GM23338 (cell line): ENCODE data around the gene PTPRN2. TPM values are rescaled to one million over a fixed set of nuclear protein-coding genes. Genes with fewer than 3 reads are reported as not detected.

Experiments used
- ATAC-seq: fragments of 200-7000 bp; cut with Tn5 transposase; 3 replicates; pipeline ENCODE4 v1.9.1; 2020
- DNase-seq: peaks from one replicate; pipeline ENCODE4 v3.0.0-alpha.2; 2015; ENCODE audit warnings: low spot score
- H2AFZ ChIP-seq: fragments of 200-600 bp; sonication (generic); 2 replicates; pipeline ENCODE4 v1.8.0; 2016; ENCODE audit warnings: antibody characterized with exemption, mild to moderate bottlenecking, moderate library complexity
- H3F3A ChIP-seq: fragments of 200-600 bp; sonication (generic); replicated peaks from 2 replicates; pipeline ENCODE4 v1.8.0; 2017; ENCODE audit warnings: antibody characterized with exemption, mixed run types, low read depth
- H3K27ac ChIP-seq: fragments of 200-600 bp; sonication (generic); 2 replicates; pipeline ENCODE4 v1.6.1; 2016; ENCODE audit warnings: low read depth
- H3K27me3 ChIP-seq: fragments of 200-600 bp; sonication (generic); 2 replicates; pipeline ENCODE4 v1.8.0; 2016; ENCODE audit warnings: mild to moderate bottlenecking, mixed run types, moderate library complexity; ENCODE audit not compliant: insufficient read depth
- H3K36me3 ChIP-seq: fragments of 200-600 bp; sonication (generic); 2 replicates; pipeline ENCODE4 v1.8.0; 2016; ENCODE audit warnings: mild to moderate bottlenecking; ENCODE audit not compliant: insufficient read depth
- H3K4me1 ChIP-seq: fragments of 200-600 bp; sonication (generic); 2 replicates; pipeline ENCODE4 v1.8.0; 2016; ENCODE audit warnings: mild to moderate bottlenecking, moderate library complexity; ENCODE audit not compliant: insufficient read depth
- H3K4me2 ChIP-seq: fragments of 200-600 bp; sonication (generic); 2 replicates; pipeline ENCODE4 v1.7.1; 2017; ENCODE audit warnings: mixed run types
- H3K4me3 ChIP-seq: fragments of 200-600 bp; sonication (generic); 2 replicates; pipeline ENCODE4 v1.6.1; 2016; ENCODE audit warnings: mixed run types
- H3K79me2 ChIP-seq: fragments of 200-600 bp; sonication (generic); replicated peaks from 2 replicates; pipeline ENCODE4 v1.8.0; 2017; ENCODE audit warnings: mild to moderate bottlenecking; ENCODE audit not compliant: insufficient read depth
- H3K9me2 ChIP-seq: fragments of 200-600 bp; sonication (generic); 2 replicates; pipeline ENCODE4 v1.8.0; 2017; ENCODE audit not compliant: insufficient read depth
- H4K20me1 ChIP-seq: fragments of 200-600 bp; sonication (generic); replicated peaks from 2 replicates; pipeline ENCODE4 v1.8.0; 2017; ENCODE audit warnings: mild to moderate bottlenecking; ENCODE audit not compliant: insufficient read depth
- H3K27ac Mint-ChIP-seq: 2 replicates; pipeline ENCODE4 v1.8.0; 2020; ENCODE audit warnings: inconsistent platforms, mild to moderate bottlenecking, moderate library complexity, mixed read lengths
- H3K27me3 Mint-ChIP-seq: 3 replicates; pipeline ENCODE4 v1.8.0; 2022; ENCODE audit warnings: low read depth, mild to moderate bottlenecking, moderate library complexity, mixed read lengths, inconsistent platforms; ENCODE audit not compliant: insufficient read depth, poor library complexity
- H3K36me3 Mint-ChIP-seq: 3 replicates; pipeline ENCODE4 v1.8.0; 2021; ENCODE audit warnings: low read depth, mild to moderate bottlenecking, inconsistent platforms, moderate library complexity, mixed read lengths
- H3K4me1 Mint-ChIP-seq: 3 replicates; pipeline ENCODE4 v1.8.0; 2020; ENCODE audit warnings: mild to moderate bottlenecking, inconsistent platforms, mixed read lengths
- H3K4me3 Mint-ChIP-seq: 3 replicates; pipeline ENCODE4 v1.8.0; 2021; ENCODE audit warnings: moderate library complexity, mild to moderate bottlenecking, inconsistent platforms, mixed read lengths
- H3K9me3 Mint-ChIP-seq: 3 replicates; pipeline ENCODE4 v1.8.0; 2020; ENCODE audit warnings: moderate library complexity, mild to moderate bottlenecking, inconsistent platforms, mixed read lengths
- ETS1 ChIP-seq: IDR thresholded peaks from 2 replicates; pipeline ENCODE4 v1.6.1; 2016; ENCODE audit warnings: antibody characterized with exemption
- EZH2 ChIP-seq: fragments of 200-600 bp; sonication (generic); IDR thresholded peaks from one replicate; pipeline ENCODE4 v1.8.0; 2017; ENCODE audit warnings: antibody characterized with exemption, mild to moderate bottlenecking, low read depth; ENCODE audit not compliant: unreplicated experiment
- EZH2phosphoT487 ChIP-seq: fragments of 200-600 bp; sonication (generic); IDR thresholded peaks from one replicate; pipeline ENCODE4 v1.8.1; 2018; ENCODE audit warnings: antibody characterized with exemption; ENCODE audit not compliant: unreplicated experiment
- JUNB ChIP-seq: IDR thresholded peaks from one replicate; pipeline ENCODE4 v1.6.1; 2016; ENCODE audit warnings: antibody characterized with exemption; ENCODE audit not compliant: unreplicated experiment
- NANOG ChIP-seq: IDR thresholded peaks from 2 replicates; pipeline ENCODE4 v1.6.1; 2016; ENCODE audit warnings: antibody characterized with exemption, borderline replicate concordance
- POLR2AphosphoS5 ChIP-seq: IDR thresholded peaks from 2 replicates; pipeline ENCODE4 v1.6.1; 2016; ENCODE audit warnings: antibody characterized with exemption, low read depth
- REST ChIP-seq: IDR thresholded peaks from one replicate; pipeline ENCODE4 v1.6.1; 2018; ENCODE audit warnings: antibody characterized with exemption; ENCODE audit not compliant: unreplicated experiment
- ZNF462 ChIP-seq: fragments of 250-450 bp; sonication (Bioruptor Pico); IDR thresholded peaks from 2 replicates; pipeline ENCODE4 v1.5.0; 2020; ENCODE audit warnings: mild to moderate bottlenecking, moderate library complexity
- polyA plus RNA-seq: library from polyadenylated mRNA; unstranded; fragments of >200 nt; fragmentation: Nextera tagmentation; extraction: Ambion mirVana; gene quantifications from 2 replicates; pipeline ENCODE4 v1.2.1, GENCODE V29; 2016
- total RNA-seq: library from RNA; depleted of rRNA; stranded (reverse); fragments of >200 nt; shearing (Covaris generic); gene quantifications from 2 replicates; pipeline ENCODE4 v1.2.3, GENCODE V29; 2014

The PTPRN2 gene
- total and polyA plus RNA-seq, 2 experiments from 2014 or later = 0.87 to 4.0 TPM

GRCh38 chr7:158393926-158394625 lies 193.5 kb downstream of the PTPRN2 start (continued):
- TF ChIP-seq REST (no peak), EZH2phosphoT487 (no peak), POLR2AphosphoS5 (no peak)

- H2AFZ ChIP-seq = no peak overlapping the region
- peaks cover 19% of the 10 kb centered on the region for H3K27me3 Mint-ChIP-seq
- peaks cover 33% of the 10 kb centered on the region for H3K36me3 Mint-ChIP-seq
- no peak overlapping the region for H3K4me3 ChIP-seq
- no peak for DNase-seq
- peaks cover 14% of the 10 kb centered on the region; the same call in 1 of the 2 replicates for H3K4me1 ChIP-seq
- no peaks in the 10 kb centered on the region for H3K79me2 ChIP-seq
- H3F3A ChIP-seq = 0 out of 2 replicates have a peak, but pooled peaks cover 2% of the 10 kb centered on the region
- no peaks in the 10 kb centered on the region for H3K27me3 ChIP-seq
- H3K4me1 Mint-ChIP-seq = peaks cover 3% of the 10 kb centered on the region; the same call in 1 of the 3 replicates
- no peak overlapping the region for H3K27ac Mint-ChIP-seq
- peaks cover 89% of the 10 kb centered on the region for H3K9me3 Mint-ChIP-seq
- no peaks in the 10 kb centered on the region for H3K36me3 ChIP-seq
- H3K27ac ChIP-seq = no peak overlapping the region
- H3K4me3 Mint-ChIP-seq = no peak overlapping the region
- ATAC-seq = no peak
- H3K9me2 ChIP-seq = no peaks in the 10 kb centered on the region
- no peaks in the 10 kb centered on the region for H4K20me1 ChIP-seq
- TF ChIP-seq EZH2 = no peak
- no peak for TF ChIP-seq ETS1
- no peak for TF ChIP-seq JUNB
- TF ChIP-seq EZH2phosphoT487 = no peak
- TF ChIP-seq NANOG = no peak
- no peak for TF ChIP-seq ZNF462 (CRISPR knock-in tag)
- no peak for TF ChIP-seq POLR2AphosphoS5
- H3K4me2 ChIP-seq = no peak overlapping the region
Observed at GRCh38 chr7:158392251-158392650, 195.4 kb downstream of the PTPRN2 start.
